Measurements from ENCODE around the gene AKAP11.

Gene AKAP11

GRCh38 chr13:42274386-42275097, 2.6 kb downstream of the AKAP11 start:
- DNase-seq, result no peak

DNA sequence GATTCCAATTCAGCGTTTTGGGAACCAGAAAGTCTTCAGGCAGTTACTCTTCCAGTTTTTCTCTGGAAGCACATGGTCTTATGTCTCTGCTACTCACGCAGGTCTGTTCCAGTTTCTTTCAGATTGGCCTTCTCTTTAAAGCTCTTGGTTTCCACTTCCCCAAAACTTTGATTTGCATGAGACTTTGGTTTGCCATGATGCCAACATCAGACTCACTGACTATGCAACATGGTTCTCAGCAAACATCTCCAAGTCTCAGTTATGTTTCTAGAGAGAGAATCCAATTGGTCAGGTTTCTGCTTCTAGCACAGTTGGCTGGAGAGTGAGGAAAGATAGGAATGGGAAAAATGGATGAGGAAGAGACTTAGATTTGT, 3.1 kb downstream of the AKAP11 start:
- DNase-seq, result no peak

- DNase-seq, result no peak
These were observed 3.6 kb downstream of the AKAP11 start for GRCh38 chr13:42275506-42275905.

- no peak for DNase-seq
These were observed 4.7 kb downstream of the AKAP11 start for GRCh38 chr13:42276683-42277082.

DNA sequence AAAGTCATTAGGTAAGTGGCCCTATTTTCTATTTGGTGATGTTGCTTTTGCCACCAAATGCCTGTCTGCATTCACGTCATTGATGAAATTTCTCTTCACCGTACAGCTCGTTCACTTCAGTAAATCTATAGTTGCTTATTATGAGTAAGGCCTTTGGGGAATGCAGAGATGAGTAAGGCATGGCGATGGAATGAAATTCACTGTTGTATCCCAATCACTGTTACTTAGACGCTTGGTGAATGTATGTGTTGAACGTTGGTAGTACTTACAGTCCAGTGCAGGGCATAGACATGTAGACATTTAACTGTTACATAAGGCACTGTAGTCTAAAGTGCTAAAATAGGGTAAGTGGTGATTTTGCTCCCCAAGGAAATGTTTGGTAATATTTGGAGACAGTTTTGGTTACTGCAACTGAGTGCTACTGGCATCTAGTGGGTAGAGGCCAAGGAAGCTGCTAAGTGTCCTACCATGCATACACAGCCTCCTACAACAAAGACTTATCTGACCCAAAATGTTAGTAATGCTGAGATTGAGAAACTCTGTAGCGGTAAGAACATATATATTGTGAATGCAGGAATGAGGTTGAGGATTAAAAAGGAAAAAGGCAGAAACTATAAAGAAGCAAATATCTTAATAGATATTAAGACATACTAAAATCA, 5.8 kb downstream of the AKAP11 start:
- no peak for DNase-seq

- no peak for DNase-seq
These were observed 7.1 kb downstream of the AKAP11 start for GRCh38 chr13:42279080-42279479.

DNA sequence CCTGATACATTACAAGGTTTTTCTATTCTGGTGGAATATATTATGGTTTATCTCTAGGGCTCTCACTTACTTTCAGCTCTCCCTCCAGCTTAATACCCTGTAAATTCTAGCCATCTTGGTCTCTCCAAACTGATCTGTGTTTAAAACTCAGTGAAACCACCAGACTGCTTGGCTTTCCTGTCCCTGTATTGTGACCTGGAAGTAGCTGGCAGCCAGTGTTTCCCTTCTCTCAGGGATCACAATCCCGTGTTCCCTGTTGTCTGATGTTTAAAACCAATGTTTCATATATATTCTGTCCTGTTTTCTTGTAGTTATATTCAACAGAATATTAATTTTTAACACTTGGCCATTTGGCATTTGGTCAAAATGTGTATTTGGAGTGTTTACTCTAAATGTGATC, 8.0 kb downstream of the AKAP11 start:
- DNase-seq, result no peak

- DNase-seq, result no peak
These were observed 8.6 kb downstream of the AKAP11 start for GRCh38 chr13:42280537-42280936.

GRCh38 chr13:42283574-42283973, 11.6 kb downstream of the AKAP11 start:
- DNase-seq, result no peak

DNA sequence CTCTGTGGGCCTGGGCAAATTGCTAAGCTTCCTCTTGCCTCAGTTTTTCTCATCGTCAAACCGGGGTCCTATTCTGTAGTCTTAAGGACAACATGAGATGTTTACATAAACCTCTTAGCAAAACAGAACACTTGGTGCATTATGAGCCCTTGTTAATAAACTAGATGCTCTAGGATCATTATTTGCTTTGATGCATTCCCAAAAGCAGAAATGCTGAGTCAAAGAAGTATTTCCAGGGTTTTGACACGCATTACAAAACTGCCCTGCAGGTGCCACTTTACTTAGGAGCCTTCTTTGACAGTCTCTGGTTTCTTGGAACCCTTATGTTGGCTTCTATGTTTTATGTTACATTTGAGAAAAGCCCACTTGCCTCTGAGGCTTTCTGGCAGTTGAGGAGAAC, 12.1 kb downstream of the AKAP11 start:
- DNase-seq, result no peak

GRCh38 chr13:42298392-42298791, 26.4 kb downstream of the AKAP11 start:
- DNase-seq, result no peak

GRCh38 chr13:42305503-42305902, 33.6 kb downstream of the AKAP11 start:
- DNase-seq, result no peak

GRCh38 chr13:42307461-42307860, 35.5 kb downstream of the AKAP11 start:
- DNase-seq, result no peak

DNA sequence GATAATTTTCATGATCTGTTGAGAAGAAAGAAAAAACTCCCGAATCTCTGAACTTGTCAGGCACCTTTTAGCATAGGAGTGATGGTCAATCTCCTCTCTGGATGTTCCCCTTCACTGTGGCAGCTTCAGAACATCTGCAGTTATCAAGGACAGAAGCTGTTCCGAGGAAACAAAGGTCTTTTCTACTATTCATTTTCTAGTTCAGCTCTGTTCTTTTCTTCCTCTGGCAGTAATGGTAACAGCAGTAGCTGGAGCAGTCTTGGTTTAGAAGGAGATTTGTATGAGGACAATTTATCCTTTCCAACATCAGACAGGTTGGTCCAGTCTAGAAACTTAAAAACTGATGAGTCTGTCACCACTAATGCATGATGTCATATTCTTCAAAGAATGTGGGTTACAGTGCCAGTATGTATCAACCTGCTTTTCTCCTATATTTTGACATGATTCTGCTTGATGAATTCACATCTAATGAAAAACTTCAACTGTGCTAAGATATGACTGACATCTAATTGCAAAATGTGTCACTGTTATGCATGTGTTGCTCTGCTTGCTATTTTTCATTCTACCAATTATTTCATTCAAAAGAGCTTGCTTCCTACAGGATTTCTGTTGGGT, 41.0 kb downstream of the AKAP11 start:
- DNase-seq, result no peak

DNA sequence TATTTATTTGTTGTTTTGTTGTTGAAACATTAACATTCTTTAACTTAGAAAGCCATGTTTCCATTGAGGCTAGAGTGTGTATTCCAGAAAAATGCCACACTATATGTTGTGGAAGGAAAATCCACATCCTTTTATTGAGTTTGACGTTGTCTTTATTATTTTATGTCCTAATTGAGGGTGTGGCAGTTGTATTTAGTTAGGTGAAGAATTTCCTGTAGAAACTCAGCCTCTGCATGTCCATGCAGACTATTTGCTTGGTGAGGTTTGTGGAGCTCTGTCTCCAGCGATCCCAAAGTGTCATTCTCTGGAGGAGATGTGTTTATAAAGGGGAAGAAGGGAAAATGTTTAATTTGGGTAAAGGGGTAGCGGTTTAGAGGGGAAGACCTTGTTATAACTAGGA, 46.6 kb downstream of the AKAP11 start:
- DNase-seq, result no peak

- DNase-seq, result no peak
These were observed 48.4 kb downstream of the AKAP11 start for GRCh38 chr13:42320375-42320787.

GRCh38 chr13:42322806-42323205, 50.9 kb downstream of the AKAP11 start:
- no peak for DNase-seq

- no peak for DNase-seq
These were observed 52.8 kb downstream of the AKAP11 start for GRCh38 chr13:42324704-42325103.

GRCh38 chr13:42327725-42328124, 55.8 kb downstream of the AKAP11 start:
- no peak for DNase-seq

DNA sequence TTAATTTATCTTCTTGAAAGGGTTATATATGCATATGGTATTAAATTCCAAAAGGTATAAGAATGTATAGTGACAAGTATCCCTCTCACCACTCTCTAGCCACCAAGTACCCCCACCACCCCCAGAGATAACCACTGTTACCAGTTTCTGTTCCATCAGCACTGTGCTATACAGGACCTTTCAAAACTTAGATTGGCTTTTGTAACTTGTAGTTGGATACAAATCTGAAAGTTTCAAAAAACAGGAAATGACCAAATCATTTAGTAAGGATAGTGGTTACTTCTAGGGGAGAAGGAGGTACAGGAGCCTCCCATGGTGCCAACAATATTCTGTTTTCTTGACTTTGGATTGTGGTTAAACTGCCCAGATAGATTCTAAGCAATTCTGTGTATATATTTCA, 56.7 kb downstream of the AKAP11 start:
- no peak for DNase-seq

- DNase-seq, result no peak
These were observed 57.3 kb downstream of the AKAP11 start for GRCh38 chr13:42329239-42329638.

DNA sequence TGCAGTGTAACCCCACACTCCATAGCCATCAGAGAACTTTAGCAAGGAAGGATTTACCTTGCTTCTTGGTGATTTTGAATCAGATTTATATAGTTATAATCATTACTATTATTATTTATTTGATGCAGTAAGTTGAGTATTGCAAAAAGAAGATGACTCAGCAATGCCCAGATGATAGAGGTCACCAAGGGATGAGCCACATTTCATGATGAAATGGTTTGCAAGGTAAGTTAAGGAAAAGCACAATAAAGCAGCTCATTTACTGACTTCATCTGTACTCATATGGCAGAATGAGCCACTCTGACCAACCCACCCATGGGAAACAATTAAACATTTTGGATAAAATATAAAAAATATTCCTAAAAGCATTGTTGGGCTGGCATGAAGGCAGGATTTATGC, 59.1 kb downstream of the AKAP11 start:
- DNase-seq, result no peak

GRCh38 chr13:42333613-42334328, 61.8 kb downstream of the AKAP11 start:
- DNase-seq, result no peak

- no peak for DNase-seq
These were observed 62.4 kb downstream of the AKAP11 start for GRCh38 chr13:42334329-42334706.
